NCI-H748 treated with DMSO at 0.1 percent for 48 hours (cell line): Measurements from ENCODE around the gene DNAJC3.
"Not testable (repeated sequence)": the region's sequence is repeated elsewhere in the genome, so short reads cannot be mapped to it uniquely, and the experiment has no call there.

Experiments
- DNase-seq: peaks from one replicate; lab custom pipeline; 2025; lab: John Stamatoyannopoulos, UW

DNAJC3 gene, protein sequence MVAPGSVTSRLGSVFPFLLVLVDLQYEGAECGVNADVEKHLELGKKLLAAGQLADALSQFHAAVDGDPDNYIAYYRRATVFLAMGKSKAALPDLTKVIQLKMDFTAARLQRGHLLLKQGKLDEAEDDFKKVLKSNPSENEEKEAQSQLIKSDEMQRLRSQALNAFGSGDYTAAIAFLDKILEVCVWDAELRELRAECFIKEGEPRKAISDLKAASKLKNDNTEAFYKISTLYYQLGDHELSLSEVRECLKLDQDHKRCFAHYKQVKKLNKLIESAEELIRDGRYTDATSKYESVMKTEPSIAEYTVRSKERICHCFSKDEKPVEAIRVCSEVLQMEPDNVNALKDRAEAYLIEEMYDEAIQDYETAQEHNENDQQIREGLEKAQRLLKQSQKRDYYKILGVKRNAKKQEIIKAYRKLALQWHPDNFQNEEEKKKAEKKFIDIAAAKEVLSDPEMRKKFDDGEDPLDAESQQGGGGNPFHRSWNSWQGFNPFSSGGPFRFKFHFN

DNA sequence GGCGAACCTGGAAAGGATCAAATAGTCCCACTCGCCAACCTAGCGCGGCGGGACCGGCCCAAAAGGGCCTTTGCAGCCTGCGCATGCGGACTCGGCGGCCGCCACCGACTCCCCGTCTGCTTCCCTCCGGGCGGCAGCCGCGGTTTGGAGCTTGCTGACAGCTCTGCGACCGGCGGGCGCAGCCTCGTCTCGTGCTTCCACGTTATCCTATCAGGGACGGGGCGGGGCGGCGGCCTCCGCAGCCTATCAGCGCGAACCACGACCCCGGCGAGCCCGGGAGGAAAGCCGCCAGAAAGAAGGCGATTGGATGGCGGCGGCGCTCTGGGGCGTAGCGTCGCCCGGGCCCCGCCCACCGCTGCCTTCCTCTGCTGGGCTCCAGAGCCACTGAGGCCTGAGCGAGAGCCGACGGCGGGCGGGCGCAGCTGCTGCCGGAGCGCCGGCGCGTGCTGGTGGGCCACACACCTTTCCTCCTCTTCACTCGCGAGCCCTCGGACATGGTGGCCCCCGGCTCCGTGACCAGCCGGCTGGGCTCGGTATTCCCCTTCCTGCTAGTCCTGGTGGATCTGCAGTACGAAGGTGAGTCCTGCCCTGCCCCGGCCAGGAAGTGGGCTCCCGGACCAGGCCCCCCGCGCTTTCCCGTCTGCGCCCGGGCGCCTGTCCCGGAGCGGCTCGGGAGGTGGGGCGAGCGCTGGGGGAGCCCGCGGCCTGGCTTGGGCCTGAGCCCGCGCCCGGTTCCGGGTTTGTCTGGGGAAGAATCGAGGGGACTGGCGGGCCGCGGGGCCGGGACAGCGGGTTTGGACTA lies at the start of gene DNAJC3:
Gene DNAJC3, plus strand, starts transcription at position 378 of the 802 bp plus-strand sequence. Its CDS starts 117 bp downstream, at position 495.
- DNase-seq: peak; percentile 94

DNA sequence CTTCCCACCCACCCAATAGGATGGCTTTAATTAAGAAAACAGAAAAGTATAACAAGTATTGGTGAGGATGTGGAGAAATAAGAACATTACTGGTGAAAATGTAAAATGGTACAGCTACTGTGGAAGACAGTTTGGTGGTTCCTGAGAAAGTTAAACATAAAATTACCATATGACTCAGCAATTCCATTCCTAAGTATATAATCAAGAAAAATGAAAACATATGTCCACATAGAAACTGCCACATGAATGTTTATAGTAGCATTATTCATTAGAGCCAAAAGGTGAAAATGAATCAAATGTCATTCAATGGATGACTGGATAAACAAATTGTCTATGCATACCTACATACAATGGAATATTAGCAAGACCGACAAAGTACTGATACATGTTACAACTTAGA lies 49.3 kb upstream of the DNAJC3 start:
- no peak for DNase-seq

DNA sequence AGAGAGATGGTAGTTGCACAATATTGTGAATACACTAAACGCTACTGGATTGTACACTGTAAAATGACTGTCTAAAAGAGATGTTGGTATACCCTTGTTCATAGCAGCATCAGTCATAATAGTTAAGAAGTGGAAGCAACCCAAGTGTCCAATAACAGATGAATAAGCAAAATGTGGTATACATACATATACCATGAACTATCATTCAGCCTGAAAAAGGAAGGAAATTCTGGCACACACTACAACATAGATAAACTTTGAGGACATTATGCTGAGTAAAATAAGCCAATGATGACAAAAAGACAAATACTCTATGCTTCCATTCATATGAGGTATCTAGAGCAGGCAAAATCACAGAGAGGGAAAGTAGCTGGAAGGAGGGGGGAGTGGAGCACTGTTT lies 48.5 kb upstream of the DNAJC3 start:
- no peak for DNase-seq

DNA sequence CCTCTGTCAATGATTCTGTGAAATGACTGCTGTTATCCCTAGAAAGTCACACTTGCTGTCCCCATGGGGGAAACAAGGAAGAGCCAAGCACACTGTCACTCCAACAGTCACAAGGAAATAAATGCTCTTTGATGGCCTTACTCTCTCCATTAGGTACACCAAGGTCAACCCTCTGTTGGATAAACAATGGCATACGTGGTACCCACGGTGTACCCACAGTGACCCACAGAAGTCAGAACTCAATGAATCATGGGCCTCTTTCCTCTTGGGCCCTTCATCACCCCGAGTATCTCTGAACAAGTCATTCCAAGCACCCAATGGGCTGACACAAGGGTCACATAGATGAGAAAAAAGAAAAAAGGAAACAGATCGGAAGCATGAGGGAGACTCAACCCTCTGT lies 47.9 kb upstream of the DNAJC3 start:
- no peak for DNase-seq

DNA sequence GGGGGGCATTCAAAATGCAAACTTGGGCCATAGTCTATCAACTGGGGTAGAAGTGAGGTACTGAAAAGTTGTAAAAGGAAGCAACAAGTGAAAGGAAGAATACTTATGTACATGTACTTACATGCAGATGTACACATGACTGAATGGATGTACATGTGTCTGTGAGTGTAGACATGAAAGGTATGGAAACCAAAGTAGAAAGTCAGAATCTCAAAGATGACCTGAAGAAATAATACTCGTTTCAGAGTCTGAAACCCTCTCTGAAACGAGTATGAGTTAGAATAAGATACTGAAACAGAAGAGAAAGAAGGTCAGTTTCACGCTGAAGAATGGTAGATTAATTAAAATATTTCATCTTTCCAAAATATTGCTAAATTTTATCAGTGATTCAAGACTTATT lies 46.3 kb upstream of the DNAJC3 start:
- no peak for DNase-seq

DNA sequence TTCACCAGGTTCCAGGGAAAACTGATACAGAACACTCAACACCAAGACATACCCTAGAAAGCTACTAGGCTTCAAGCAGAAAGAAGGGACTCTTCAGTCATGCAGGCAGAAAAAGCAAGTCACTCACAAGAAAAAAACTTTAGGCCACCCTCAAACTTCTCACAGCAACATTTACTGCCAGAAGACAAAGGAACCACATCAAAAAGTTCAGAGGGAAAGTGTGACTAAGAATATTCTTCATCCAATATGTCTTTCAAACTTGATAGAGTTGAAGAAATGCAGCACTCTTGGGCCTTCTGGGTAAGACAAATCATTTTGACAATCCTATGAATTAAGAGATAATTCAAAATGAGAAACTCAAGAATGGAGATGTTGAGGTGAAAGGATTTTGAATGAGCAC lies 40.1 kb upstream of the DNAJC3 start:
- no peak for DNase-seq

DNA sequence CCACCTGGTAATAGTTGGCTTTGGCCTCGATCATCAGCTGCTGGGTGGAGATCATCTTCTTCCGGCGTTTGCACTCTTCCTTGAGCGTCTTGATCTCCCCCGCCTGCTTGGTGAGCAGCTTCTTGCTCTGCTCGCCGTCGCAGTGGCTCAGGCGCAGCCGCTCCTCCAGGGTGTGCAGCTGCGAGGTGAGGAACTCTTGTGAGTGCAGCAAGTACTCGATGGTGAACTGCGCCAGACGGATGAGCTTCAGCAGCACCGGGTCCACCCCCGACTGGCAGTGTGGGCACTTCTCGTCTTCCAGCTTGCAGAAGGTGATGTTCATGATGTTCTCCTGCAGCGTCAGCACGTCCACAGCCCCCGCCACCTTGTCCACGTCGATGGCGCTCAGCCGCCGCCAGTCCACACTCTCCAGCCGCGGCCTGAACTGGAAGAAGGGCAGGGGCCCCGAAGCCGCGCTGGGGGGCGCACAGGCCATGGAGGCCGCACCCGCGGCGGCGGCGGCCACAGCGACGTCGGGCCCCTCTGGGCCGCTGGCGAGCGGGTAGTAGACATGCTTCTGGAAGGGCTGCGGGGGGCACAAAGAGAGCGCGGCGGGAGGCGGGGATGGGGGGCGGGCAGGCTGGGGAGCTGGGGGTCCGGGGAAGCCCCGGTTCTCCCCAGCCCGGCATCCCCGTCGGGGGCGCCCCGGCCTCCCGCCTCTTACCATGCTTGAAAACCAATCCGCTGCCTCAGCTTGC lies 35.5 kb upstream of the DNAJC3 start:
- no peak for DNase-seq

DNA sequence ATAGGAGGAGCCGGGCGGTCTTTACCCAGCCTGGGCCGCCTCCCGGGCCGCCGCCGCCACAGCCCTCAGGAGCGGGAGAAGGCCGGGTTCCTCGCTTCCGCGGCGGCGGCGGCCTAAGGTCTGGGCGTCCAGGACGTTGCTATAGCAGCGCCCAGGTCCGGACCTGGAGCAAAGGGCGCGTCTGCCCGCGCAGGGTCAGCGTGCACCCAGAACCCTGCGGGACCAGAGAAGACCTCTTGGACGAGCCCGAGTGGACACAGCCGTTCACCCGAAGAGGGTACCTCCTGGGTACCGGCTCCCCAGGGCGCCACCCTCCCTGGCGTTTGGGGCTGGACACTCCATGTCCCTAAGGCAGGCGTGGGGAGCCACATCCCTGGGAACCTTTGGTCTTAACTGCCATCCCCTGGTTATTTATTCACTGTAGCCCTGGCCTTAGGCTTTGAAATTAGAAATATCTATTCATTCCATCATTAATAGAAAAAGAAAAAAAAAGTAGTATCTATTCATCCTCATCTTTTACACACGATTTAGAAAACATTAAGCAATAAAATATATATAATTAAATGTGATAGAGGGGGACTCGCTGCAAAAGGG lies 34.8 kb upstream of the DNAJC3 start:
- DNase-seq: no peak

DNA sequence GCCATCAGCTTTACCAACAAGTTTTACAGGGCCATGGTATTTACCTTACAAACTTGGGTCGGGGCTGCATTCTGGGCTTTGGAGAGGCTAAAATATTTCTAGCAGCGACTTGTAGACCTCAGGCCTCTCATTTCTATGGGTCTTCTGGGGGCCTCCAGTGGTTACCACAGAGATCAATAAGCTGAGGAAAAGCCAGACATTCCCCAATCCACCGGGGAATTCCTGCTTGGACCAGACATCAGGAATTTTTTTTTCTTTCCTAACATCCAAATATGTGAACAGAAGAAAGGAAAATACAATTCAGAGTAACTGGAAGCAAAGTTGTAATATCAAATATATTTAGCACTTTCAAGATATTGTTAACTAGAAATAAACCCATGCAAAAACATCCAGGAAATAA lies 33.9 kb upstream of the DNAJC3 start:
- DNase-seq: no peak

DNA sequence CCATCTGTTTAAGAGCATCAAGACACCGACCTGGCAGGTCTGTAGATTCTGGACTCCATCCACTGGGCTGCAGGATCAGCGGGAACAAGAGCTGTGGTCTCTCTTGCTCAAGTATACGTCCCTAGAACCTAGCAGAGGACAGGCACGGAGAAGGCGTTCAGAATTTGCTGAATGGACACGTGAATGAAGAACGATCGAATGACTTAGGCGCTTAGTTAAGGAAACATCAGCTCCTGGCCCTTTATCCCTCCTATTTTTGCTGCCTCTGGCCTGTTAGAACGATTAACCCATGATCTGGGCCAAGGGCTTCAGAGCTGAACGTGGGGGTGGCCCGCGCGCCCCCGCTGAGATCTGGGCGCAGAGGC lies 33.4 kb upstream of the DNAJC3 start:
- no peak for DNase-seq

DNA sequence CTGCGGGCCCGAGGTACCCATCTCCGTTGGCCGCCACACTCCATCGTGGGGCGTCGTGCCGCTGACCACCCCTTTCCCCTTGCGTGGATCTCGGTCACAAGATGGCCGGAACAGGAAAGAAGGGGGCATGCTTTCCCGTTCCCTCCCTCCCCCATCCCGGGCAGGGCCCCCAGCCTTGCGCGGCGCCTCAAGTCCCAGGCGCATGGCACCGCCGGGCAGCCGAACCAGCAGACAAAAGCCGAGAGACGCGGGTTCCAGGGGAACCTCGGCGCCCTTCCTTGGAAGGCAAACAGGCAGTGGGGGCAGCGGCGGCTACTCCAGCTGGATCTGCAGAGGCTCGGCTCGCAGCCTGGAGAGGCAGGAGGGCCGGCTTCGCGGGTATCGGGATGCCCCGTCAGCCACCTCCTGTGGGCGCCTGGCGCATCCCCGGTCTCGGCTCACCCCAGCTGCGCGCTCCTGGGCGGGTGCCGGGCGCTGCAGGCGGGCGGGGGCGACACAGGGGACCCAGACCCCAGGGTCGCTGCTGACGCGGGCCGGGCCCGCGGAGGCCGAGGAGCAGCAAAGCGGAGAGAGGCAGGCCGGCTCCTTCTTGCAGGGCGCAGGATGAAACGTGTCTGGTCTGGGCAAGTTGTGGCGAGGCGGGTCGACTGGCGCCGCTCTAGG lies 32.9 kb upstream of the DNAJC3 start:
- no peak for DNase-seq

DNA sequence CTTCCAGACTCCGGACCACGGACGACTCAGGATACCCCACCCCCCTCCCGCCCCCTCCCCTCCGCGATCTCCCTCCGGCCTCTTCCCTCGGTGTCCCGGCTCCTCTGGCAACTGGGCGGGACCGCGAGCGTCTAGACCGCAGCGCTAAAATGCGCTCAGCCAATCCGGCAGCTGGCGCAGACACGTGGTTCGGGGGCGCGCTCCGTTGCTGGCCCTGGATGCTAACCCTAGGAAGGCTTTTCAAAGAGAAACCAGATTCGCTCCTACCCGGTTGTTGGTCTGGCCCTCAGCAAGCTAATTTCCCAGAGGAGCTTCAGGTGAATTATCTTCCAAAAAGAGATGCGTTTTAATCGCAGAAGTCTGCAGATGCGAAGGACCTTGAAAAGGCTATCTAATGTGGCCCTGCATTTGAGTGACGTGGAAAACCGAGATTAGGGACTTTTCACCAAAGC lies 32.3 kb upstream of the DNAJC3 start, which contains the start of gene DZIP1:
Gene DZIP1, minus strand, starts transcription at position 106 of the 452 bp plus-strand sequence. CDS start 2,677 bp downstream, outside the sequence.
- peak; percentile 56 for DNase-seq

DNA sequence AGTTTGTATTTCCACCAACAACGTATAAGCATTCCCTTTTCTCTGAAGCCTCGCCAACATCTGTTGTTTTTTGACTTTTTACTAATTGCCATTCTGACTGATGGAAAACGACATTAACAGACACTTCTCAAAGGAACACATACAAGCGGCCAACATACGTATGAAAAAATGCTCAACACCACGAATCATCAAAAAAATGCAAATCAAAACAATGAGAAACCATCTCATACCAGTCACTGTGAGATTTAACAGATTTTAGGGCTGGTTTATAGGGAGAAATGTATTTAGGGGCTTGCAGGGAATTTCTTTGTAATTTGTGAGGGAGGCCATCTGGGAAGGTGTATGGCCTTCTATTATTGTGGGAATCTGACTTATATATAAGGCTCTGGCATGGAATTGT lies 29.6 kb upstream of the DNAJC3 start:
- no peak for DNase-seq

DNA sequence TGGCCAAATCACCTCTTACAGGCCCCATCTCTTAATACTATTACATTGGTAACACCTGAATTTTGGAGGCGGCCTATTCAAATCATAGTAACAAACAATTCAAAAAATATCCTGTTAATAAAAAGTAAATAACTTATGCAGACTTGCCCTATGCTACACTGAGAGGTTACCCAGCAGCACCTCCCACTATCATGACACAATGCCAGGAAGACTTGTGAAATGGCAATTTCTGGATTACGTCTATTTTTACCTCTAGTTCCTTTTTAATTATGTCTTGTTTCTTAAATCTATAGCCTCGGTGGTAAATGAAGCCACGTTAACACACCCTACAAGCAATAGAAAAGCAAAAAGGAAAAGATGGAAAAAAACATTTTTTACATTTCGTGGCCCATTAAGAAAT lies 26.2 kb upstream of the DNAJC3 start:
- DNase-seq: no peak

DNA sequence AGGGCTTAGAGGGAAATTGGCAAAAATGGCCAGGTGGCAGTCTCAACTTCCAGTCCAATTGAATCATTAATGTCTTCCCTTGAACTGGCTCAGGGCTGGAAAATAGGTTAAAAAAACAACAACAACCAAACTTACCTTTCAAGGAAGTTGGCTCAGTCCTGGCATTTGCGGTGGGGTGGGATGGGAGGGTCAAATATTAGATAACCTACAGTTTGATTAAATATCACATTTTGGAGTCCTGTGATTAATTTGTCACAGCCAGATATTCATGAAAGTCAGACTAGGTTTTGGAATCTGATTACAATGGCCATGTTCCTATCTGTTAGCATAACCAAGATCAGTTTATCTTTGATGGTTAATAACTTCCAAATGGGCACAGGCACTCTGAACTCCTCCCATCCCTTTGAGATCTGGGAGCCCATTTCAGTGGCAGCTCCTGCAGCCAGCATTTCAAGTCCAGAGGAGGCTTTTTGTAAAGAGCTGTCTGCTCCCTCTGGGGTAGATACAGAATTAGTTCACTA lies 24.6 kb upstream of the DNAJC3 start:
- DNase-seq: no peak

DNA sequence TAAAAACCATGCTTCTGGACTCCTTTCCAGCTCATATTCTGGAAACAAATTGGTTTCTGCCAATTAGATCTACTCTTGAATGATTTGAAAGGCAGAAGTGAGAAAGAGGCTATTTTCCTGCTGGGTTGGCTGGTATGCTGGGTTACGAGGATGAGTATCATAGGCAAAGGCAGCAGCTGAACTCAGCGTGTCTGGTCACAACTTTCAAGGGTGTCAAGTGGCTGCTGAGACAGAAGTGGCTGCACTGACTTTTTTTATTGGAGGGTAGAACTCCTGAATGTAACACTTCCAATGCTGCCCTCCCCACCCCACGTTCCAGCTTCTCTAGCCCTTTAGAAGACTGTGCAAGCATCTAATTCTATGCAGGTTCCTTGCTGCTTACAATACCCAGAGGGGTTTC lies 24.1 kb upstream of the DNAJC3 start:
- no peak for DNase-seq

DNA sequence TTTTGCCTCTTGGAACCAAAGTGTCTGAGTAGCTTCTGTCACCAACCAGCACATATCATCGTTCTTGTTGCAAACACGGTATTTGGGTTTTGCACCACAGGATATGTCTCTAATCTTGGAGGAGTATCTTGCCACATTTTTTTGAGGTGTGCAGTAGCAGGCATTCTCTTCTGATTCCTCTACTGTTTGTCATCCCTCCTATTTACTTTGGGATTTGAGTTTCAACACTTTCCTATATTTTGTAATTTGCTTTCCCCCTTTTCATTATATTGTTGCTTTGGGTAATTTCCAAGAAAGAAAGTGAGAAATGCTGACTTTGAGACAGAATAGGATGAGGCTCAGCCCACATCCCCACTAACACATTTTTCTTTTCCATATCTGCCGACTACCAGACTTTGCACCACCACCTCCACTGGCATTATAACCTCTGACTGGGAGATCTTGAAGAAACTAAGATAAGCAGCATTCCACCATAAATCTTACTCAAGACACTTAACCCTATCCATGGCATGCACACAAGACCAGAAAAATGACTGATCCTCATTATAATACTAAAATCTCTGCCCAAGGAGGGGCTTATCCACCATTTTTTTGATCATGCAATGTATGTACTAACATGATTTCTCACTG lies 20.4 kb upstream of the DNAJC3 start:
- DNase-seq: no peak

DNA sequence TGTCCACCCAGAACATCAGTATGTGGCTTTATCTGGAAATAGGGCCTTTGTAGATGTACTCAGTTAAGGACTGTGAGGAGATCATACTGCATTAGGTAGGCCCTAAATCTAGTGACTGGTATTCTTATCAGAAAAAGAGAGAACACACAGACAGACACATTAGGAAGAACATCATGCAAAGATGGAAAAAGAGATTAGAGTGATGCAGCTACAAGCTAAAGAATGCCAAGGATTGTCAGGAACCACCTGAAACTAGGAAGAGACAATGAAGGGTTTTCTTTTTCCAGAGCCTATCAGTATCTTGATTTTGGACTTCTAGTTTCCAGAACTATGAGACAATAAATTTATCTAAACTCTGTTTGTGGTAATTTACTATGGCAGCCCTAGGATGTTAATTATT lies 17.4 kb upstream of the DNAJC3 start:
- no peak for DNase-seq

DNA sequence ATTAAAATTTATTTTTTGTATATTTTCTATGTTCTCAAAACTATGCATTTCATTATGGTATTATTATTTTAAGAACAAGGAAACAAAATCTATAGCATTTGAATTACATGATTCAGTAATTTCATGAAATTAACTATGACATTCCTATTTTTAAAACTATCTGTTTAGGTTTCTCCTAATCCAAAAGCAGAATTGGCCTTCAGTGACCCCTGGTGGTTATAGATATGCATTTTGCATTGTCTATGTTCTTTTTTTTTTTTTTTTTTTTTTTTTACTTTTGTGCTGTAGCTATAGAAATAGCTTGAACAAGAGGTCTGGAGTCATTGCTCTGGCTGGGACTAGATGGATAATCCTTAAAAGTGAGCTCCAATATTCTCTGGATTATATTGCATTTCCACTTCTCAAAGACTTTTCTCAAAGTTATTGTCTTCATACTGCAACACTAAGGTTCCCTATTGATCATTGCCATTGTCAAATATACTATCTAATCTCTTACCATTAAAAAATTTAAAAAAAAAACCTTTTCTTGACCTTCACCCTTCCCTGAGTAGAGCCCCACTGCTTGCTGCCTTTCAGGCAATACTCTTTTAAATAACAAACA lies 15.9 kb upstream of the DNAJC3 start:
- peak; percentile 12 for DNase-seq

DNA sequence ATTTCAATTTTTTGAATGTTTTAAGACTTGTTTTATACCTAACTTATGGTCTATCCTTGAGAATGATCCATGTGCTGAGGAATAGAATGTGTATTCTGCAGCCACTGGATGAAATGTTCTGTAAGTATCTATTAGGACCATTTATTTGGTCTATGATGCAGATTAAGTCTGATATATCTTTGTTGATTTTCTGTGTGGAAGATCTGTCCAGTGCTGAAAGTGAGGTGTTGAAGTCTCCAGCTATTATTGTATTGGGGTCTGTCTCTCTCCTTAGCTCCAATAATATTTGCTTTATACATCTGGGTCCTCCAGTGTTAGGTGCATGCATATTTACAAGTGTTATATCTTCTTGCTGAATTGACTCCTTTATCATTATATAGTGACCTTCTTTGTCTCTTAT lies 9.7 kb upstream of the DNAJC3 start:
- DNase-seq: not testable (repeated sequence)
